Posterior cingulate gyrus (tissue), 11 donors: ENCODE measurements around the gene CDON.
A peak's percentile ranks its signal among the peaks of the same experiment; 100 is the strongest.

Experiments
- DNase-seq, 10 donors: peaks; one replicate each; pipeline versions ENCODE4 v3.0.0 to v3.0.0-alpha.2; 2020 to 2021; ENCODE audit warnings: mixed read lengths in 3 of 10
- intact Hi-C: fragments of 100-400 bp; cut with DNase I; formaldehyde crosslinking; loops from one replicate; pipeline ENCODE4 v1.15.1; 2023

Gene CDON

GRCh38 chr11:125947419-125948277 is 115.0 kb downstream of the CDON start:
- DNase-seq, result peak in 1 of 10 donors; percentile 70
- intact Hi-C loops, result no loop called here

GRCh38 chr11:125946712-125947418 is 115.8 kb downstream of the CDON start:
- intact Hi-C loops, result no loop called here
- DNase-seq, result no peak

- DNase-seq, result no peak
These were observed 116.7 kb downstream of the CDON start, which contains the start of gene VSIG10L2 for GRCh38 chr11:125945797-125946520. Gene VSIG10L2, plus strand, starts transcription at chr11:125946044. Its CDS starts 12 bp downstream, at chr11:125946056.

GRCh38 chr11:125945011-125945796 is 117.5 kb downstream of the CDON start:
- no peak for DNase-seq
- intact Hi-C loops, result no loop called here

More at GRCh38 chr11:125945797-125946520, 116.7 kb downstream of the CDON start, which contains the start of gene VSIG10L2:
- intact Hi-C loops, result no loop called here

- no peak for DNase-seq
- intact Hi-C loops, result no loop called here
These were observed 118.2 kb downstream of the CDON start for GRCh38 chr11:125944350-125945010.

- no peak for DNase-seq
- intact Hi-C loops, result no loop called here
These were observed 118.9 kb downstream of the CDON start for GRCh38 chr11:125943661-125944349.

- intact Hi-C loops, result no loop called here
- no peak for DNase-seq
These were observed 119.8 kb downstream of the CDON start for GRCh38 chr11:125942771-125943428.

GRCh38 chr11:125941619-125942611 is 120.8 kb downstream of the CDON start:
- intact Hi-C loops, result no loop called here

GRCh38 chr11:125941267-125941618 is 121.4 kb downstream of the CDON start:
- no peak for DNase-seq
- intact Hi-C loops, result no loop called here

More at GRCh38 chr11:125941619-125942611, 120.8 kb downstream of the CDON start:
- DNase-seq, result peak in 5 of 10 donors; percentile 40 to 92 (median 47)

GRCh38 chr11:125940145-125940544 is 122.5 kb downstream of the CDON start:
- DNase-seq, result no peak
- intact Hi-C loops, result no loop called here

- intact Hi-C loops, result no loop called here
- DNase-seq, result no peak
These were observed 123.6 kb downstream of the CDON start for GRCh38 chr11:125939081-125939521.

- intact Hi-C loops, result no loop called here
- peak in 1 of 10 donors; percentile 46 for DNase-seq
These were observed 124.2 kb downstream of the CDON start for GRCh38 chr11:125938418-125938817.

- intact Hi-C loops, result no loop called here
- peak in 1 of 10 donors; percentile 40 for DNase-seq
These were observed 127.0 kb downstream of the CDON start for GRCh38 chr11:125935618-125936199.

- intact Hi-C loops, result no loop called here
- DNase-seq, result no peak
These were observed 127.6 kb downstream of the CDON start for GRCh38 chr11:125935056-125935455.

- intact Hi-C loops, result no loop called here
- DNase-seq, result peak in 1 of 10 donors; percentile 43
These were observed 128.2 kb downstream of the CDON start for GRCh38 chr11:125934473-125934872.

- peak in 1 of 10 donors; percentile 7 for DNase-seq
- intact Hi-C loops, result no loop called here
These were observed 129.4 kb downstream of the CDON start for GRCh38 chr11:125933030-125933813.
